Brain microvascular endothelial cell (primary cell): ENCODE results near the gene PRAMEF26.
"Not testable (repeated sequence)": the region's sequence is repeated elsewhere in the genome, so short reads cannot be mapped to it uniquely, and the experiment has no call there.

ENCODE experiments used
- DNase-seq: peaks from one replicate; pipeline ENCODE4 v3.0.0-alpha.2; 2020
- H3K27ac ChIP-seq: fragments of 250-450 bp; sonication (Bioruptor Pico); 2 replicates; pipeline ENCODE4 v1.5.1; 2020; ENCODE audit warnings: mild to moderate bottlenecking, moderate library complexity
- H3K27me3 ChIP-seq: fragments of 250-450 bp; sonication (Bioruptor Pico); replicated peaks from 2 replicates; pipeline ENCODE4 v1.5.1; 2020; ENCODE audit warnings: mild to moderate bottlenecking
- H3K36me3 ChIP-seq: fragments of 250-450 bp; sonication (Bioruptor Pico); replicated peaks from 2 replicates; pipeline ENCODE4 v1.5.1; 2020; ENCODE audit warnings: mild to moderate bottlenecking
- H3K4me3 ChIP-seq: 2 replicates; pipeline ENCODE4 v1.5.1; 2011; ENCODE audit warnings: low read depth, mild to moderate bottlenecking, control low read depth, low read length, moderate library complexity
- in situ Hi-C: cut with HindIII; loops from 2 replicates; pipeline ENCODE4 v1.10.0; 2017; ENCODE audit warnings: low sequenced_read_pairs, low pct_ligation_motif_present

The PRAMEF26 gene

GRCh38 chr1:13155909-13156308, at the start of gene PRAMEF26:
PRAMEF26 (minus strand) TSS chr1:13156009; CDS start chr1:13153095, 2,914 bp downstream.
- H3K4me3 ChIP-seq, in situ Hi-C loops, H3K27me3 ChIP-seq, DNase-seq, H3K36me3 ChIP-seq, H3K27ac ChIP-seq: not testable (repeated sequence)

- in situ Hi-C loops, H3K36me3 ChIP-seq, H3K4me3 ChIP-seq, H3K27me3 ChIP-seq, H3K27ac ChIP-seq, DNase-seq: not testable (repeated sequence)
Measured at GRCh38 chr1:13201309-13201708, 45.5 kb upstream of the PRAMEF26 start, which contains the start of gene PRAMEF13. PRAMEF13 (minus strand) TSS chr1:13201409; CDS start chr1:13199589, 1,820 bp downstream.

- H3K36me3 ChIP-seq, in situ Hi-C loops, H3K27me3 ChIP-seq, H3K4me3 ChIP-seq, H3K27ac ChIP-seq, DNase-seq: not testable (repeated sequence)
Measured at GRCh38 chr1:13171548-13171947, 15.7 kb upstream of the PRAMEF26 start, which contains the start of gene PRAMEF9. PRAMEF9 (plus strand) TSS chr1:13171848; CDS start chr1:13175281, 3,433 bp downstream.

- not testable (repeated sequence) for DNase-seq, H3K36me3 ChIP-seq
Measured at GRCh38 chr1:13165531-13165930, 9.7 kb upstream of the PRAMEF26 start, which contains the start of gene HNRNPCL4. HNRNPCL4 (minus strand) TSS chr1:13165631; CDS start chr1:13165467, 164 bp downstream.

GRCh38 chr1:13116754-13117153, 39.1 kb downstream of the PRAMEF26 start, which contains the start of gene HNRNPCL2:
HNRNPCL2 (minus strand) TSS chr1:13116854; CDS start chr1:13116400, 454 bp downstream.
- in situ Hi-C loops, H3K27me3 ChIP-seq, DNase-seq, H3K36me3 ChIP-seq, H3K4me3 ChIP-seq, H3K27ac ChIP-seq: not testable (repeated sequence)

More at GRCh38 chr1:13165531-13165930, 9.7 kb upstream of the PRAMEF26 start, which contains the start of gene HNRNPCL4:
- H3K27me3 ChIP-seq, H3K4me3 ChIP-seq, H3K27ac ChIP-seq, in situ Hi-C loops: not testable (repeated sequence)
